ENCODE results near the gene SYPL1.

DNA sequence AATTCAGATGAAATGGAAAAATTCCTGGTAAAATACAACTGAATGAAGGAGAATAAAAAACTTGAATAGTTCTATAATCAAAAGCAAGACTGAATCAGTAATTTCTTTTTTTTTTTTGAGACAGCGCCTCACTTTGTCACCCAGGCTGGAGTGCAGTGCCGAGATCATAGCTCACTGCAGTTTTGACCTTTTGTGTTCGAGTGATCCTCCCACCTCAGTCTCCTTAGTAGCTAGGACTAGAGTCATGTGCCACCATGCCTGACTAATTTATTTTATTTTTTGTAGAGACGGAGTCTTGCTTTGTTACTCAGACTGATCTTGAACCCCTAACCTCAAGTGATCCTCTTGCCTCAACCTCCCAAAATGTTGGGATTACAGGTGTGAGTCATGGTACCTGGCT lies 26.1 kb downstream of the SYPL1 start:
- TF ChIP-seq FOSL1 (IDR thresholded peaks at IDR 0.05; ENCODE audit: low read depth): no peak
- no peak for TF ChIP-seq POLR2A (IDR thresholded peaks at IDR 0.05; ENCODE audit: borderline replicate concordance, extremely low read depth, insufficient read depth, insufficient read length)
- TF ChIP-seq, protein P1, sequence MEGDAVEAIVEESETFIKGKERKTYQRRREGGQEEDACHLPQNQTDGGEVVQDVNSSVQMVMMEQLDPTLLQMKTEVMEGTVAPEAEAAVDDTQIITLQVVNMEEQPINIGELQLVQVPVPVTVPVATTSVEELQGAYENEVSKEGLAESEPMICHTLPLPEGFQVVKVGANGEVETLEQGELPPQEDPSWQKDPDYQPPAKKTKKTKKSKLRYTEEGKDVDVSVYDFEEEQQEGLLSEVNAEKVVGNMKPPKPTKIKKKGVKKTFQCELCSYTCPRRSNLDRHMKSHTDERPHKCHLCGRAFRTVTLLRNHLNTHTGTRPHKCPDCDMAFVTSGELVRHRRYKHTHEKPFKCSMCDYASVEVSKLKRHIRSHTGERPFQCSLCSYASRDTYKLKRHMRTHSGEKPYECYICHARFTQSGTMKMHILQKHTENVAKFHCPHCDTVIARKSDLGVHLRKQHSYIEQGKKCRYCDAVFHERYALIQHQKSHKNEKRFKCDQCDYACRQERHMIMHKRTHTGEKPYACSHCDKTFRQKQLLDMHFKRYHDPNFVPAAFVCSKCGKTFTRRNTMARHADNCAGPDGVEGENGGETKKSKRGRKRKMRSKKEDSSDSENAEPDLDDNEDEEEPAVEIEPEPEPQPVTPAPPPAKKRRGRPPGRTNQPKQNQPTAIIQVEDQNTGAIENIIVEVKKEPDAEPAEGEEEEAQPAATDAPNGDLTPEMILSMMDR (IDR thresholded peaks at IDR 0.05 in 2 of 3, conservative IDR thresholded peaks at IDR 0.05 in 1 of 3; ENCODE audit: borderline replicate concordance in 1 of 3, insufficient read depth in 1 of 3, low read depth in 2 of 3, low read length in 2 of 3): no peak
- no peak for TF ChIP-seq CEBPB (IDR thresholded peaks at IDR 0.05; ENCODE audit: low read depth)
- TF ChIP-seq, protein P2, sequence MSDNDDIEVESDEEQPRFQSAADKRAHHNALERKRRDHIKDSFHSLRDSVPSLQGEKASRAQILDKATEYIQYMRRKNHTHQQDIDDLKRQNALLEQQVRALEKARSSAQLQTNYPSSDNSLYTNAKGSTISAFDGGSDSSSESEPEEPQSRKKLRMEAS (IDR thresholded peaks at IDR 0.05): no peak
- no peak for TF ChIP-seq SP1 (IDR thresholded peaks at IDR 0.05; ENCODE audit: low read depth)
- TF ChIP-seq, protein P3, sequence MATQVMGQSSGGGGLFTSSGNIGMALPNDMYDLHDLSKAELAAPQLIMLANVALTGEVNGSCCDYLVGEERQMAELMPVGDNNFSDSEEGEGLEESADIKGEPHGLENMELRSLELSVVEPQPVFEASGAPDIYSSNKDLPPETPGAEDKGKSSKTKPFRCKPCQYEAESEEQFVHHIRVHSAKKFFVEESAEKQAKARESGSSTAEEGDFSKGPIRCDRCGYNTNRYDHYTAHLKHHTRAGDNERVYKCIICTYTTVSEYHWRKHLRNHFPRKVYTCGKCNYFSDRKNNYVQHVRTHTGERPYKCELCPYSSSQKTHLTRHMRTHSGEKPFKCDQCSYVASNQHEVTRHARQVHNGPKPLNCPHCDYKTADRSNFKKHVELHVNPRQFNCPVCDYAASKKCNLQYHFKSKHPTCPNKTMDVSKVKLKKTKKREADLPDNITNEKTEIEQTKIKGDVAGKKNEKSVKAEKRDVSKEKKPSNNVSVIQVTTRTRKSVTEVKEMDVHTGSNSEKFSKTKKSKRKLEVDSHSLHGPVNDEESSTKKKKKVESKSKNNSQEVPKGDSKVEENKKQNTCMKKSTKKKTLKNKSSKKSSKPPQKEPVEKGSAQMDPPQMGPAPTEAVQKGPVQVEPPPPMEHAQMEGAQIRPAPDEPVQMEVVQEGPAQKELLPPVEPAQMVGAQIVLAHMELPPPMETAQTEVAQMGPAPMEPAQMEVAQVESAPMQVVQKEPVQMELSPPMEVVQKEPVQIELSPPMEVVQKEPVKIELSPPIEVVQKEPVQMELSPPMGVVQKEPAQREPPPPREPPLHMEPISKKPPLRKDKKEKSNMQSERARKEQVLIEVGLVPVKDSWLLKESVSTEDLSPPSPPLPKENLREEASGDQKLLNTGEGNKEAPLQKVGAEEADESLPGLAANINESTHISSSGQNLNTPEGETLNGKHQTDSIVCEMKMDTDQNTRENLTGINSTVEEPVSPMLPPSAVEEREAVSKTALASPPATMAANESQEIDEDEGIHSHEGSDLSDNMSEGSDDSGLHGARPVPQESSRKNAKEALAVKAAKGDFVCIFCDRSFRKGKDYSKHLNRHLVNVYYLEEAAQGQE (IDR thresholded peaks at IDR 0.05; ENCODE audit: low read depth): no peak
- no peak for TF ChIP-seq EZH2 (IDR thresholded peaks at IDR 0.05)
- no peak for TF ChIP-seq JUND (IDR thresholded peaks at IDR 0.05)
- no peak for TF ChIP-seq ZFX (IDR thresholded peaks at IDR 0.05)
- TF ChIP-seq CBX3 (IDR thresholded peaks at IDR 0.05; ENCODE audit: low read depth): no peak
- no peak for TF ChIP-seq EZH2phosphoT487 (IDR thresholded peaks at IDR 0.05; ENCODE audit: borderline replicate concordance)

Measured in HCT116 (cell line).